Kidney (tissue), 14 donors: ENCODE results near the gene THSD4. TPM values are rescaled to one million over a fixed set of nuclear protein-coding genes. Genes with fewer than 3 reads are reported as not detected.
A peak's percentile ranks its signal among the peaks of the same experiment; 100 is the strongest.

Experiments used
- DNase-seq, 5 donors: peaks; one replicate each; pipeline ENCODE4 v3.0.0-alpha.2; 2013 to 2020
- FAIRE-seq: peaks from 2 replicates; lab custom pipeline; 2012; peaks lifted over from hg19 to GRCh38; lab: Jason Lieb, UNC
- H3K27ac ChIP-seq, 2 donors: one replicate each; pipeline ENCODE4 v1.7.0; 2013; ENCODE audit warnings: low read depth in 2 of 2, low read length in 2 of 2, inconsistent platforms in 1 of 2
- H3K27me3 ChIP-seq: one replicate; pipeline ENCODE4 v1.7.1; 2013; ENCODE audit warnings: low read length, inconsistent platforms; ENCODE audit not compliant: control insufficient read depth, insufficient read depth
- H3K36me3 ChIP-seq, 3 donors: one replicate each; pipeline versions ENCODE4 v1.7.0 to v1.7.1; 2013; ENCODE audit warnings: low read length in 3 of 3, control low read depth in 1 of 3, inconsistent platforms in 1 of 3; ENCODE audit not compliant: insufficient read depth in 3 of 3, control insufficient read depth in 2 of 3
- H3K4me1 ChIP-seq, 3 donors: one replicate each; pipeline versions ENCODE4 v1.7.0 to v1.7.1; 2013; ENCODE audit warnings: low read length in 3 of 3, inconsistent platforms in 1 of 3, low read depth in 1 of 3; ENCODE audit not compliant: control insufficient read depth in 2 of 3, insufficient read depth in 2 of 3
- H3K4me3 ChIP-seq, 3 donors: one replicate each; pipeline versions ENCODE4 v1.7.0 to v1.8.1; 2013; ENCODE audit warnings: low read length in 3 of 3, control low read depth in 1 of 3, inconsistent platforms in 1 of 3
- H3K9ac ChIP-seq, 3 donors: one replicate each; pipeline versions ENCODE4 v1.7.0 to v1.7.1; 2013; ENCODE audit warnings: low read length in 3 of 3, control low read depth in 1 of 3, inconsistent platforms in 1 of 3
- H3K9me3 ChIP-seq, 3 donors: one replicate each; pipeline versions ENCODE4 v1.7.0 to v1.7.1; 2013; ENCODE audit warnings: low read length in 3 of 3, control low read depth in 1 of 3, inconsistent platforms in 1 of 3; ENCODE audit not compliant: control insufficient read depth in 2 of 3, insufficient read depth in 1 of 3
- CTCF ChIP-seq: IDR thresholded peaks from 3 replicates; pipeline ENCODE4 v1.5.1; 2012; ENCODE audit warnings: mild to moderate bottlenecking, moderate library complexity, borderline replicate concordance; ENCODE audit not compliant: insufficient read depth; ENCODE audit errors: extremely low read depth
- intact Hi-C: fragments of 100-400 bp; cut with DNase I; formaldehyde crosslinking; loops from one replicate; pipeline ENCODE4 v1.11.1; 2022
- polyA plus RNA-seq: library from polyadenylated mRNA; stranded (reverse); fragments of 350-450 nt; fragmentation: Illumina TruSeq; extraction: RNeasy Lipid Tissue Mini Kit (QIAGEN cat#74804); gene quantifications from one replicate; pipeline ENCODE4 v1.2.3, GENCODE V29; 2014; ENCODE audit warnings: low read depth, low replicate concordance; ENCODE audit not compliant: insufficient read depth
- total RNA-seq: library from RNA; stranded (reverse); fragmentation: NEBNext Ultra II Directional; extraction: Animal tissue kit (Norgen Biotek cat#: 25700); gene quantifications from one replicate; pipeline ENCODE4 v1.2.1, GENCODE V29; 2021
- donor health status: control.
- donor health status: control.
- donor health status: control.
- donor health status: control.
- donor health status: control.
- donor health status: DM: yes; HTN: yes; CAD: no.
- donor health status: Normal renal cell carcinoma (clear cell type).

THSD4 gene
- total and polyA plus RNA-seq, 2 donors from 2014 or later = 9.4 to 36.3 TPM

GRCh38 chr15:71199384-71200351 lies 84.4 kb downstream of the THSD4 start:
- Histone ChIP-seq H3K4me1 (peaks cover 0 to 3% (median 3%) of the 10 kb centered on the region in 3 donors), H3K27me3 (no peaks in the 10 kb centered on the region), H3K27ac (no peak overlapping the region), H3K9me3 (no peaks in the 10 kb centered on the region), H3K4me3 (no peak overlapping the region), H3K36me3 (no peaks in the 10 kb centered on the region), H3K9ac (no peak overlapping the region)
- FAIRE-seq = no peak
- intact Hi-C loops = no loop called here
- no peak for DNase-seq
- no peak for TF ChIP-seq CTCF

- H3K9ac ChIP-seq = no peak overlapping the region
- H3K4me3 ChIP-seq = no peak overlapping the region
- H3K27ac ChIP-seq = no peak overlapping the region
- H3K9me3 ChIP-seq = no peaks in the 10 kb centered on the region
- FAIRE-seq (no peak), DNase-seq (peak in 4 of 5 donors; percentile 42 to 84 (median 52))
- H3K4me1 ChIP-seq = peaks cover 0 to 3% (median 3%) of the 10 kb centered on the region in 3 donors
- no peak for TF ChIP-seq CTCF
- no peaks in the 10 kb centered on the region for H3K27me3 ChIP-seq
- H3K36me3 ChIP-seq = no peaks in the 10 kb centered on the region
- intact Hi-C loops = no loop called here
These were observed 86.2 kb downstream of the THSD4 start for GRCh38 chr15:71201477-71201876.

- no peak overlapping the region for H3K9ac ChIP-seq
- H3K4me1 ChIP-seq = peaks cover 0 to 3% (median 3%) of the 10 kb centered on the region in 3 donors
- H3K27ac ChIP-seq = no peak overlapping the region
- H3K4me3 ChIP-seq = no peak overlapping the region
- no peaks in the 10 kb centered on the region for H3K27me3 ChIP-seq
- TF ChIP-seq CTCF = no peak
- H3K36me3 ChIP-seq = no peaks in the 10 kb centered on the region
- intact Hi-C loops = no loop called here
- DNase-seq (no peak), FAIRE-seq (no peak)
- no peaks in the 10 kb centered on the region for H3K9me3 ChIP-seq
These were observed 87.4 kb downstream of the THSD4 start for GRCh38 chr15:71202712-71203111.
